Measurements from ENCODE around the gene IGF2R.

The IGF2R gene

DNA sequence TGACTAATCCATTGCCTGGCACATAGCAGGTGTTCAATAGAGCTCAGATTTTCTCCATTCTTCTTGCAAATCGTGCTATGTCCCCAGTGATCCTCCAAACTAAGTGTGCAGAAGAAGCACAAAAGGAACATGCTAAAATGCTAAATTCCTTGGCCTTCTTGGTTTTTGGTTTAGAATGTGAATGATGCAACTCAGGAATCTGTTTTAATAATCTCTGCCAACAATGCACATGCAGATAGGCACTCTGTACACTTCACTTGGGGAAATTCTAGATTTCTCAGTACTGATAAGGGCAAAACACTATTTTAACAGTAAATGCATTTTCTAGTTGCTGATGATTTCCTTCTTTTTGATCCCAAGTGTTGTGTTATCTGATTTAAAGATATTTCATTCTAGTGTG, 188.0 kb downstream of the IGF2R start:
- no peak for DNase-seq

DNA sequence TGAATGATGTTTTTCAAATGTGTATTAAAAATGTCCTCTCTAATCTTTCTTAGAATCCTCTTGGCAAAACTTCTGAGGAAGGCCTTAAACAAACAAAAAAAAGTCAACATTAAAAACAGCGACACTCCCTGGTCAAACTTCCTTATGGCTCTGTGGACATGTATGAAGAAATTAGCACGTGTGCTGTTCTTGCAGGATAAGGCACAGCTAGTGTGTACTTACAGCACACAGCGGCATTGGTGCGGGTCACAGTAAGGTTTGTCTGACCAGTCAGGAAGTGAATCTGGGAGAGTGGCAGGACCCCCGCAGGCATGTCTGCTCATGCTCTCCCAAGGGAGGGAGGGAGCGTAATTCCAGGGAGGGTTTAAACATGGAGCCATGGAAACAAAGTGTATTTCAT, 191.6 kb downstream of the IGF2R start:
- DNase-seq: no peak
